ENCODE measurements around the gene C2CD5. TPM values are rescaled to one million over a fixed set of nuclear protein-coding genes. Genes with fewer than 3 reads are reported as not detected.

C2CD5 gene
- total and polyA plus RNA-seq, 7 donors = 2.5 to 13.4 (median 5.9) TPM

GRCh38 chr12:22476133-22476532 lies 68.2 kb downstream of the C2CD5 start:
- Histone ChIP-seq H3K27ac (no peak overlapping the region), H3K27me3 (ENCODE audit: insufficient read depth in 3 of 3, low read length in 2 of 3) (no peaks in the 10 kb centered on the region), H3K9me3 (no peaks in the 10 kb centered on the region), H3K4me1 (no peaks in the 10 kb centered on the region), H3K4me3 (no peak overlapping the region), H3K36me3 (ENCODE audit: insufficient read depth in 1 of 2, low read depth in 1 of 2) (peaks cover 0 to 63% of the 10 kb centered on the region in 2 donors)
- intact Hi-C loops (cut with DNase I) = no loop called here
- TF ChIP-seq CTCF (IDR thresholded peaks at IDR 0.05) = no peak
- DNase-seq (no peak), ATAC-seq (no peak)

- H3K27ac ChIP-seq = no peak overlapping the region
- intact Hi-C loops (cut with DNase I) = no loop called here
Measured at GRCh38 chr12:22474970-22475720, 69.2 kb downstream of the C2CD5 start.

GRCh38 chr12:22473212-22473611 lies 71.1 kb downstream of the C2CD5 start:
- H3K36me3 ChIP-seq (ENCODE audit: insufficient read depth in 1 of 2, low read depth in 1 of 2) = peaks cover 0 to 78% of the 10 kb centered on the region in 2 donors
- no peaks in the 10 kb centered on the region for H3K27me3 ChIP-seq (ENCODE audit: insufficient read depth in 3 of 3, low read length in 2 of 3)
- H3K4me1 ChIP-seq = no peaks in the 10 kb centered on the region
- no peak overlapping the region for H3K4me3 ChIP-seq
- ATAC-seq (no peak), DNase-seq (no peak)
- WGBS, 3 donors = 86 to 90% (median 89%) methylated on average over 5 of the region's 5 CpGs
- H3K9me3 ChIP-seq = no peaks in the 10 kb centered on the region
- intact Hi-C loops (cut with DNase I) = no loop called here
- TF ChIP-seq CTCF (IDR thresholded peaks at IDR 0.05) = no peak
- H3K27ac ChIP-seq = no peak overlapping the region

More at GRCh38 chr12:22474970-22475720, 69.2 kb downstream of the C2CD5 start:
- TF ChIP-seq CTCF (IDR thresholded peaks at IDR 0.05) = no peak
- no peaks in the 10 kb centered on the region for H3K9me3 ChIP-seq
- H3K36me3 ChIP-seq (ENCODE audit: insufficient read depth in 1 of 2, low read depth in 1 of 2) = peaks cover 0 to 67% of the 10 kb centered on the region in 2 donors
- H3K27me3 ChIP-seq (ENCODE audit: insufficient read depth in 3 of 3, low read length in 2 of 3) = no peaks in the 10 kb centered on the region
- no peak for ATAC-seq
- H3K4me1 ChIP-seq = no peaks in the 10 kb centered on the region
- 93 to 95% (median 94%) methylated on average over 5 of the region's 5 CpGs for WGBS, 3 donors
- no peak for DNase-seq
- no peak overlapping the region for H3K4me3 ChIP-seq

- DNase-seq = no peak
- no peaks in the 10 kb centered on the region for H3K27me3 ChIP-seq (ENCODE audit: insufficient read depth in 3 of 3, low read length in 2 of 3)
- TF ChIP-seq CTCF (IDR thresholded peaks at IDR 0.05) = no peak
- ATAC-seq = no peak
- peaks cover 0 to 67% of the 10 kb centered on the region in 2 donors for H3K36me3 ChIP-seq (ENCODE audit: insufficient read depth in 1 of 2, low read depth in 1 of 2)
- H3K4me3 ChIP-seq = no peak overlapping the region
- H3K9me3 ChIP-seq = no peaks in the 10 kb centered on the region
- WGBS, 3 donors = 83 to 92% (median 89%) methylated on average over 10 of the region's 10 CpGs
- H3K4me1 ChIP-seq = no peaks in the 10 kb centered on the region
- no peak overlapping the region for H3K27ac ChIP-seq
- intact Hi-C loops (cut with DNase I) = no loop called here
Measured at GRCh38 chr12:22467190-22467589, 77.2 kb downstream of the C2CD5 start.

GRCh38 chr12:22463306-22463705 lies 81.0 kb downstream of the C2CD5 start:
- H3K27ac ChIP-seq = no peak overlapping the region
- no peak for TF ChIP-seq CTCF (IDR thresholded peaks at IDR 0.05)
- 88 to 96% (median 91%) methylated on average over 2 of the region's 2 CpGs for WGBS, 3 donors
- H3K4me1 ChIP-seq = no peaks in the 10 kb centered on the region
- no peak for DNase-seq
- no peaks in the 10 kb centered on the region for H3K27me3 ChIP-seq (ENCODE audit: insufficient read depth in 3 of 3, low read length in 2 of 3)
- ATAC-seq = no peak
- no peaks in the 10 kb centered on the region for H3K9me3 ChIP-seq
- intact Hi-C loops (cut with DNase I) = loop anchor here in 1 of 2 donors (5.0 kb wide), 1 partner anchor 381 kb away; no protein-coding TSS in a partner anchor
- no peak overlapping the region for H3K4me3 ChIP-seq
- peaks cover 0 to 42% of the 10 kb centered on the region in 2 donors for H3K36me3 ChIP-seq (ENCODE audit: insufficient read depth in 1 of 2, low read depth in 1 of 2)
